Liver (tissue), 2 donors: ENCODE measurements around the gene PLA2G6.

Source experiments
- CTCF ChIP-seq: fragments of 150-350 bp; IDR thresholded peaks from 2 replicates; pipeline ENCODE4 v1.5.1; 2017; ENCODE audit warnings: improper control_type of control experiment, low read depth, low read length; ENCODE audit not compliant: missing input control
- MAX ChIP-seq: IDR thresholded peaks from 2 replicates; pipeline ENCODE4 v1.6.1; 2016; ENCODE audit warnings: antibody characterized with exemption
- YY1 ChIP-seq: IDR thresholded peaks from 2 replicates; pipeline ENCODE4 v1.6.1; 2016; ENCODE audit warnings: antibody characterized with exemption, mild to moderate bottlenecking
- donor health status: healthy.

GRCh38 chr22:38174626-38175025, 7.0 kb downstream of the PLA2G6 start:
- TF ChIP-seq YY1 (no peak), CTCF (no peak), MAX (no peak)
